CD14-positive monocyte (primary cell): ENCODE data around the gene GAN. TPM values are rescaled to one million over a fixed set of nuclear protein-coding genes. Genes with fewer than 3 reads are reported as not detected.

Source experiments
- DNase-seq, 3 donors: peaks; one replicate each; pipeline ENCODE4 v3.0.0-alpha.2; 2011 to 2022
- H2AFZ ChIP-seq: 2 replicates; pipeline ENCODE4 v1.6.0; 2012; ENCODE audit warnings: mild to moderate bottlenecking, low read depth, low read length, inconsistent platforms; ENCODE audit not compliant: insufficient read depth, poor library complexity, severe bottlenecking
- H3K27ac ChIP-seq, 2 donors: 1 replicate in 1 of 2; 2 replicates in 1 of 2; pipeline ENCODE4 v1.5.1; 2012 to 2013; ENCODE audit warnings: low read length in 2 of 2, control low read depth in 1 of 2, inconsistent platforms in 1 of 2, low read depth in 1 of 2, mild to moderate bottlenecking in 1 of 2
- H3K27me3 ChIP-seq, 2 donors: one replicate each; pipeline versions ENCODE4 v1.6.0 to v1.6.1; 2011 to 2013; ENCODE audit warnings: low read length in 2 of 2; ENCODE audit not compliant: control insufficient read depth in 2 of 2, insufficient read depth in 2 of 2
- H3K36me3 ChIP-seq, 2 donors: replicated peaks in 1 of 2; 1 replicate in 1 of 2; 2 replicates in 1 of 2; pipeline versions ENCODE4 v1.5.1 to v1.6.1; 2012 to 2013; ENCODE audit warnings: low read length in 2 of 2, control low read depth in 1 of 2, inconsistent platforms in 1 of 2, mild to moderate bottlenecking in 1 of 2; ENCODE audit not compliant: insufficient read depth in 2 of 2, control insufficient read depth in 1 of 2
- H3K4me1 ChIP-seq, 2 donors: 1 replicate in 1 of 2; 2 replicates in 1 of 2; pipeline versions ENCODE4 v1.5.1 to v1.6.1; 2012 to 2013; ENCODE audit warnings: low read length in 2 of 2, control low read depth in 1 of 2, inconsistent platforms in 1 of 2, mild to moderate bottlenecking in 1 of 2, moderate library complexity in 1 of 2; ENCODE audit not compliant: insufficient read depth in 2 of 2, control insufficient read depth in 1 of 2
- H3K4me2 ChIP-seq: replicated peaks from 2 replicates; pipeline ENCODE3; 2012; ENCODE audit warnings: low read length, moderate library complexity, mild to moderate bottlenecking; ENCODE audit not compliant: poor library complexity, severe bottlenecking; ENCODE audit errors: extremely low read depth
- H3K4me3 ChIP-seq, 3 experiments: fragments of 200-600 bp in 1 of 3; sonication (generic) in 1 of 3; replicated peaks in 1 of 3; 1 replicate in 2 of 3; 2 replicates in 1 of 3; pipeline ENCODE4 v1.5.1; 2011 to 2013; ENCODE audit warnings: low read length in 3 of 3, mild to moderate bottlenecking in 3 of 3, control low read depth in 2 of 3, low read depth in 2 of 3, inconsistent platforms in 1 of 3, moderate library complexity in 1 of 3
- H3K79me2 ChIP-seq: 2 replicates; pipeline ENCODE4 v1.6.0; 2012; ENCODE audit warnings: mild to moderate bottlenecking, control low read depth, inconsistent platforms, low read length, moderate library complexity; ENCODE audit not compliant: insufficient read depth
- H3K9ac ChIP-seq: 2 replicates; pipeline ENCODE4 v1.6.0; 2017; ENCODE audit warnings: low read length, mild to moderate bottlenecking; ENCODE audit not compliant: insufficient read depth, poor library complexity, severe bottlenecking
- H3K9me3 ChIP-seq, 2 donors: replicated peaks in 1 of 2; 1 replicate in 1 of 2; 2 replicates in 1 of 2; pipeline versions ENCODE4 v1.5.1 to v1.6.1; 2012 to 2013; ENCODE audit warnings: low read length in 2 of 2, control low read depth in 1 of 2; ENCODE audit not compliant: control insufficient read depth in 1 of 2, insufficient read depth in 1 of 2
- H4K20me1 ChIP-seq: 2 replicates; pipeline ENCODE4 v1.6.0; 2012; ENCODE audit warnings: mild to moderate bottlenecking, low read length, control low read depth, moderate library complexity; ENCODE audit not compliant: insufficient read depth
- H3K27ac Mint-ChIP-seq, 7 donors: one replicate each; pipeline ENCODE4 v1.8.0; 2020; ENCODE audit warnings: mild to moderate bottlenecking in 7 of 7, mixed read lengths in 7 of 7, moderate library complexity in 6 of 7, inconsistent platforms in 2 of 7
- H3K27me3 Mint-ChIP-seq, 3 donors: one replicate each; pipeline ENCODE4 v1.8.0; 2021 to 2022; ENCODE audit warnings: low read depth in 3 of 3, mild to moderate bottlenecking in 3 of 3, mixed read lengths in 3 of 3, moderate library complexity in 3 of 3, inconsistent platforms in 1 of 3
- H3K36me3 Mint-ChIP-seq, 2 donors: one replicate each; pipeline ENCODE4 v1.8.0; 2020; ENCODE audit warnings: mixed read lengths in 2 of 2, inconsistent platforms in 1 of 2, mild to moderate bottlenecking in 1 of 2
- H3K4me1 Mint-ChIP-seq: one replicate; pipeline ENCODE4 v1.8.0; 2020; ENCODE audit warnings: mild to moderate bottlenecking, mixed read lengths
- H3K4me3 Mint-ChIP-seq, 2 donors: one replicate each; pipeline ENCODE4 v1.8.0; 2020; ENCODE audit warnings: mild to moderate bottlenecking in 2 of 2, mixed read lengths in 2 of 2, moderate library complexity in 1 of 2
- H3K9me3 Mint-ChIP-seq, 7 donors: one replicate each; pipeline ENCODE4 v1.8.0; 2020 to 2022; ENCODE audit warnings: mixed read lengths in 7 of 7, mild to moderate bottlenecking in 6 of 7, moderate library complexity in 6 of 7, inconsistent platforms in 2 of 7
- WGBS: methylation state at CpG from one replicate; pipeline ENCODE4 v1.1.5; 2013; ENCODE audit warnings: missing lambda C conversion rate; ENCODE audit not compliant: insufficient coverage; 5-methylcytosine and 5-hydroxymethylcytosine counted together
- intact Hi-C, 2 donors: fragments of 100-400 bp; cut with micrococcal nuclease; formaldehyde crosslinking; loops; one replicate each; pipeline versions ENCODE4 v1.15.0 to v1.15.1; 2023
- polyA plus RNA-seq, 3 donors: library from polyadenylated mRNA; depleted of rRNA in 1 of 3; unstranded in 2 of 3; stranded (reverse) in 1 of 3; fragments of 300-500 nt in 2 of 3; fragments of >200 nt in 1 of 3; fragmentation: Illumina TruSeq in 2 of 3; gene quantifications; 1 replicate in 2 of 3; 2 replicates in 1 of 3; pipeline ENCODE4 v1.2.3, GENCODE V29; 2012 to 2021
- TF ChIP-seq, protein P1 (sequence below): fragments of 200-600 bp; IDR thresholded peaks from one replicate; pipeline ENCODE4 v1.8.0; 2022; ENCODE audit warnings: antibody characterized with exemption, mild to moderate bottlenecking

The GAN gene
- polyA plus RNA-seq, 3 donors, result 0.89 to 1.2 (median 1.0) TPM

DNA sequence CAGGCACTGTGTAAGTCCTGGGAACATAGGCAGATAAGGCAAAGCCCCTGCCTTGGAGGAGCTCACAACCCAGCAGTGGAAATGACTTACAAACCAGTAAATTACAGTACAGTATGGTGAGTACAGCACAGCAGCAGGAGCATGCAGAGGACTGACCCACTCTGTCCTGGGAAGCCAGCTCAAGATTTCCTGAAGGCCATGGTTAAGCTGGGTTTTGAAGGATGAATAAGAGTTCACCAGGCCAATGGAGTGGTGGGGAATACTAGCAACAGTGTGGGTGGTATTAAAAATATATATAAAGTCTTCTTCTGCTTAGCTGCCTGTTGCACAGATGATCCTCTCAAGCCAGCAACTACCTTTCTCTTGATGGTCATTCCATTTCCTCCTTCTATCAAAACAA, 3.0 kb upstream of the GAN start:
- Mint-ChIP-seq H3K9me3 (no peaks in the 10 kb centered on the region), H3K36me3 (peaks cover 2 to 5% of the 10 kb centered on the region in 2 donors), H3K27me3 (peaks cover 0 to 5% (median 4%) of the 10 kb centered on the region in 3 donors), H3K27ac (peak overlapping the region in 1 of 7 donors; percentile 78), H3K4me1 (peaks cover 28% of the 10 kb centered on the region), H3K4me3 (no peak overlapping the region)
- H3K9me3 ChIP-seq, result no peaks in the 10 kb centered on the region
- TF ChIP-seq, protein P1, sequence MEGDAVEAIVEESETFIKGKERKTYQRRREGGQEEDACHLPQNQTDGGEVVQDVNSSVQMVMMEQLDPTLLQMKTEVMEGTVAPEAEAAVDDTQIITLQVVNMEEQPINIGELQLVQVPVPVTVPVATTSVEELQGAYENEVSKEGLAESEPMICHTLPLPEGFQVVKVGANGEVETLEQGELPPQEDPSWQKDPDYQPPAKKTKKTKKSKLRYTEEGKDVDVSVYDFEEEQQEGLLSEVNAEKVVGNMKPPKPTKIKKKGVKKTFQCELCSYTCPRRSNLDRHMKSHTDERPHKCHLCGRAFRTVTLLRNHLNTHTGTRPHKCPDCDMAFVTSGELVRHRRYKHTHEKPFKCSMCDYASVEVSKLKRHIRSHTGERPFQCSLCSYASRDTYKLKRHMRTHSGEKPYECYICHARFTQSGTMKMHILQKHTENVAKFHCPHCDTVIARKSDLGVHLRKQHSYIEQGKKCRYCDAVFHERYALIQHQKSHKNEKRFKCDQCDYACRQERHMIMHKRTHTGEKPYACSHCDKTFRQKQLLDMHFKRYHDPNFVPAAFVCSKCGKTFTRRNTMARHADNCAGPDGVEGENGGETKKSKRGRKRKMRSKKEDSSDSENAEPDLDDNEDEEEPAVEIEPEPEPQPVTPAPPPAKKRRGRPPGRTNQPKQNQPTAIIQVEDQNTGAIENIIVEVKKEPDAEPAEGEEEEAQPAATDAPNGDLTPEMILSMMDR, result no peak
- H3K4me1 ChIP-seq, result peaks cover 15 to 24% of the 10 kb centered on the region in 2 donors
- H3K27me3 ChIP-seq, result peaks cover 0 to 3% of the 10 kb centered on the region in 2 donors
- H3K79me2 ChIP-seq, result peaks cover 36% of the 10 kb centered on the region
- no peak overlapping the region for H3K4me3 ChIP-seq
- no peaks in the 10 kb centered on the region for H3K36me3 ChIP-seq
- no peak for DNase-seq
- H3K4me2 ChIP-seq, result no peak overlapping the region
- peaks cover 4% of the 10 kb centered on the region for H4K20me1 ChIP-seq
- no peak overlapping the region for H2AFZ ChIP-seq
- no peak overlapping the region for H3K9ac ChIP-seq
- intact Hi-C loops, result loop anchor here in 1 of 2 donors (10.0 kb wide), 2 partner anchors 217 to 307 kb away; partner anchors contain the start of genes CENPN, CMC2 and GCSH
- H3K27ac ChIP-seq, result no peak overlapping the region

DNA sequence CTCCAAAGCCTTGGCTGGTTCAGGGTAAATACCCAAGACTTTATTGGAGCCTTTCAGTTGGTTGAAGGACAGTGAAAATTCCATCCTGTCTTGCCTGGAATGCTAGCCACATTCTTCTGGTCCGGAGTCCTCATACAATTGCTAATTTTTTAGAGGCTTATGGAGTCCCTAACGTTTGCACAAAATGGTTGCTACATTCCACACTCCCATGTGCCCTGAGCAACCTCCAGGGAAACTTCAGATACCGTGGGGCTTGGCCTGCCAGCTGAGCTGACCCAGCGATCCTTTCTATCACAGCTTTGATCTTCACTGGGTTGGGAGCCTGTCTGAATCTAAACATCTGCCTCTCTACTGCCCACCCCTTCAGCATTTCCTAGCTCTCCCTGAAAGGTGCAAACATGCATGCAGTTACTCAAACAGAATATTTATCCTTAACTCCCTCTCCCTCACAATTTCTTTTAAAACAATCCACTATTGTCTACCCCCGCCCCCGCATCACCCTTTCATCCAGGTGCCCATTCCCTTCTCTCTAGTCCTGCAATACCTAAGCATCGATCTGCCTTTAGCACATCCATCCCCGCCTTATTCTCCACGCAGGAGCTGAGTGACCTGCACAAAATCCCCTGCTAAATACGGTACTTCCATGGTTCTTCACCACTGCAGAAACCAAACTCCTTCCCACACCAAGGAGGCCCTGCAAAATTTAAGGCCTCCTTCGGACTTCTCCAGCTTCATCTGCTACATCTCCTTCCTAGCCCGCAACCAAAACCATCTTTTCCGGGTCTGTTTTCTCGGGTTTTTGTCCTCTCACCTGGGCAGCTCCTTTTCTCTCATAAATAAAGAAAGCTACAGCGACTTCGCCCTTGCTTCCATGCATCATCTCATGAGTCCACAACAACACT, 810 bp upstream of the GAN start:
- intact Hi-C loops, result loop anchor here in 1 of 2 donors (10.0 kb wide), 2 partner anchors 219 to 309 kb away; partner anchors contain the start of genes CENPN, CMC2 and GCSH
- peak overlapping the region; percentile 83 for H3K9ac ChIP-seq
- H2AFZ ChIP-seq, result peak overlapping the region; percentile 93
- peaks cover 15 to 24% of the 10 kb centered on the region in 2 donors for H3K4me1 ChIP-seq
- peaks cover 0 to 3% of the 10 kb centered on the region in 2 donors for H3K27me3 ChIP-seq
- WGBS, result 4% methylated on average over 10 of the region's 16 CpGs
- peak overlapping the region; percentile 60 to 94 (median 89) for H3K27ac Mint-ChIP-seq
- peak overlapping the region; percentile 95 to 97 for H3K4me3 Mint-ChIP-seq
- peaks cover 42% of the 10 kb centered on the region for H3K79me2 ChIP-seq
- peaks cover 2 to 5% of the 10 kb centered on the region in 2 donors for H3K36me3 Mint-ChIP-seq
- H4K20me1 ChIP-seq, result peaks cover 4% of the 10 kb centered on the region
- no peaks in the 10 kb centered on the region for H3K36me3 ChIP-seq
- peaks cover 0 to 7% (median 5%) of the 10 kb centered on the region in 3 donors for H3K27me3 Mint-ChIP-seq
- H3K4me2 ChIP-seq, result peak overlapping the region; percentile 91
- no peaks in the 10 kb centered on the region for H3K9me3 Mint-ChIP-seq
- H3K4me3 ChIP-seq, result peak overlapping the region; percentile 74 to 92 (median 76)
- H3K4me1 Mint-ChIP-seq, result peaks cover 30% of the 10 kb centered on the region
- DNase-seq, result no peak
- peak overlapping the region in 1 of 2 donors; percentile 85 for H3K27ac ChIP-seq
- no peaks in the 10 kb centered on the region for H3K9me3 ChIP-seq
- TF ChIP-seq, protein P1, result no peak
